Right renal cortex interstitium (tissue), 3 donors: ENCODE data around the gene GPR18. TPM values are rescaled to one million over a fixed set of nuclear protein-coding genes. Genes with fewer than 3 reads are reported as not detected.

Experiments
- DNase-seq, 3 donors: peaks; one replicate each; pipeline ENCODE4 v3.0.0-alpha.2; 2013; ENCODE audit warnings: low read depth in 3 of 3, low spot score in 2 of 3
- polyA plus RNA-seq, 3 donors: library from polyadenylated mRNA; unstranded; fragments of 120-200 nt; gene quantifications; one replicate each; pipeline ENCODE4 v1.2.1, GENCODE V29; 2013; ENCODE audit not compliant: insufficient read length in 3 of 3

The GPR18 gene, protein sequence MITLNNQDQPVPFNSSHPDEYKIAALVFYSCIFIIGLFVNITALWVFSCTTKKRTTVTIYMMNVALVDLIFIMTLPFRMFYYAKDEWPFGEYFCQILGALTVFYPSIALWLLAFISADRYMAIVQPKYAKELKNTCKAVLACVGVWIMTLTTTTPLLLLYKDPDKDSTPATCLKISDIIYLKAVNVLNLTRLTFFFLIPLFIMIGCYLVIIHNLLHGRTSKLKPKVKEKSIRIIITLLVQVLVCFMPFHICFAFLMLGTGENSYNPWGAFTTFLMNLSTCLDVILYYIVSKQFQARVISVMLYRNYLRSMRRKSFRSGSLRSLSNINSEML
- polyA plus RNA-seq: under 1 TPM; 0.19 to 0.21 (median 0.20) TPM

DNA sequence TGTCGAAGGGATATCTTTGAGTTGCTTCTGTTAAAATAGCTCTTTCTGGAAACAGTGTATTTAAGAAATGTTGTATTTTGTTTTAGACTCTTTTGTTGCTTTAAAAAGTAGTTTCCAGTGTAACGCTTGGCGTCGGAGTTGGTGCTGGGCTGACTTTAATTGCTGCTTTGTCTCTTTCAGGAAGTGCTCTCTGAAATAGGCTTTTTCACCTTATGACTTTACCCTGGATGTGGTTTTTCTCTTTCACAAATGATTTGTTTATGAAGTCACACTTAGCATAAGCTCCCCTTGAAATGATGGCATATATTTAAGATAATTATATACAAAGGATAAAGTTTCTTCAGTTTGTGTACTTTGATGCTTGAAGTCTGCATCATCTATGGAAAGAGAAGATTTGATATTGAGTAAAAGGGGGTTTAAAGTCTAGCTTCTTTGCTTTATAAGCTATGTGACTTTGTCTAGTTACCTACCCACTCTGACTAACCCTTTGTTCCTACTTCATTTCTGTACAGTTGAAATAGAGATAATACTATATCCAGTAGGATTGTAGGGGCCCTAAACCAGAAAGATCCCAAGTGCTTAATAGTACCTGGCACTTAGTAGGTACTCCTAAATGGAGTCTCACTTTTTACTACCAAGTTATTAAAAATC, at the start of gene GPR18:
Gene GPR18, minus strand, starts transcription at position 170 of the 651 bp plus-strand sequence. CDS start 2,507 bp downstream, outside the sequence.
- no peak for DNase-seq

DNA sequence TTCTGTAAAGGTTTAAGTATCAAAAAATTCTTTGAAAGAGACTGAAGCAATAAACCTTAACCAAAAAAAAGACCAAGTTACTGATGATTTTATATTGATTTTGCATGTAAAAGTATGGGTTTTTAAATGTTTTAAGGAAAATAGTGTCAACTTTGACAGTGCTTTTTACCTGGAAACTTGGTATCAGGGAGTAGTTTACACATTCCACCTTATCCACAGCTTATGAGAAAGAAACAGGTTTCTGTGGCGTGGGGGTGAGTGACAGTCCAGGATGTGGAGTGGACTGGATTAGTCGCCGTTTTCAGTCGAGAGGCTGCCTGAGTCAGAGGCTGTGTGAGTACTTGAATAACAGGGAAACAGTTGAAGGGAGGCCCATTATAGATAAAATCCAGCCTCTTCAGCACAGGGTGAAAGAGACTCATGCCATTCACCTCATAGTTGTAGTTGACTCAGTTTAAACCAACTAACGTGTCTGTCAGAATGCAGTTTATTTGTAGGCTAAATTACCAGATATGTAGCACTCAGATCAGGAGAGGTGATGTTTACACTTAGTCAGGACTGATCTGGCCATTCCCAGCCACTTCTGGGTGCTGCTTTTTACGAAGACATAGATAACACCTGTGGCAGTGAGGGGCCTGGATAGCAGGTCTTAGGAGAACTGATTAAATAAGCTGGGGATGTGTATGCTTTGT, 49.6 kb upstream of the GPR18 start:
- DNase-seq: no peak

DNA sequence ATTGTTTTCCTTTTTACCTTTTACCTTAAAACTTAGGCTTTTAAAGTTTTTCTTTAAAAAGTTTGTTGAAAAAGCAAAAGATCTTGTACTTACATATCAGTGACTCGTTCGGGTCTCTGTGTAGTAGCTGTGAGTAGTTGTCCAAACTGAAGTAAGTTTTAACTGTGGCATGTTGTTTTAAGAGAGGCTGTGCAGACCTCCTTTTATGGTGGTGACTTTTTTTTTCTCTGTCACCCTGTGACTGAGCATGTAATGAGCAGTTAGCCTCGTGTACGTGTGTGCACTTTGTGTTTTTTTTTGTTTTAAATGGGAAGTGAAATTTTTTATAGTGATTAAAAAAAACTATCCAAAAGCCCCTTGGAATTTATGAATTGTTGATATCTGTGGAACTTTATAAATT, 49.1 kb upstream of the GPR18 start, which contains the start of gene GPR183:
Gene GPR183, minus strand, starts transcription at position 153 of the 400 bp plus-strand sequence. CDS start 11,254 bp downstream, outside the sequence.
- DNase-seq: peak in 1 of 3 donors; percentile 27

DNA sequence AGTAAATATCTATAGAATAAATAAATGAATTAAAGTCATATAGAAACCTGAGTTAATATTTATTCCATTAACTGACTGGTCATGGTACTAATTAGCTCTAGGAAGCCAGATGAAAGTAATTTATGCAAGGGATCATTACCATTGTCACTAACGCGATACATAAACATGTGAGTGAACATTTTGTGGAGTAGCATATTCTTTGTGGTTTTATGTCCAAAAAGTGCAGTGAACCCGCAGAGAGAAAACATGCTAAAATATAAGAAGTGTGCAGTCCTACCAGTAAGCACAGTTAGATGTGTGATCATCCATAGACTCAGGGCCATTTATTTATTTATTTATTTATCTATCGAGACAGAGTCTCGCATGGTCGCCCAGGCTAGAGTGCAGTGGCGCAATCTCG, 47.4 kb upstream of the GPR18 start:
- DNase-seq: no peak

DNA sequence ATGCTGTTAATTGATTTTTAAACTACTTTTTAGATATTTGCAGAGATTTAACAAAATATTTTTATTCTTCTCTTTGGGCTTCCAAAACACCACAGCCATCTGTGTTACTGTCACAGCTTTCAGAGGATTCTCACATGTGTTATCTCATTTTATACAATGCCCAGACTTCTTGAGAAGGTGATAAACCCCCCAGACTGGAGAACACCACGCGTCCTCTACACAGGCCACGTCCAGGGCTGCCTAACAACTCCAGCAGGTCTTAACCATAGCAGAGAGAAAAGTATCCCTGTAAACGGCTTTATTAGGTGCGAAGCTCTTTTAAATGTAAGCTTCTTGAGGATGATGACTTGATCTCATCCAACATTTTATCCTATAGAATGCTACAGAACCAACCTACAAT, 47.0 kb upstream of the GPR18 start:
- no peak for DNase-seq

DNA sequence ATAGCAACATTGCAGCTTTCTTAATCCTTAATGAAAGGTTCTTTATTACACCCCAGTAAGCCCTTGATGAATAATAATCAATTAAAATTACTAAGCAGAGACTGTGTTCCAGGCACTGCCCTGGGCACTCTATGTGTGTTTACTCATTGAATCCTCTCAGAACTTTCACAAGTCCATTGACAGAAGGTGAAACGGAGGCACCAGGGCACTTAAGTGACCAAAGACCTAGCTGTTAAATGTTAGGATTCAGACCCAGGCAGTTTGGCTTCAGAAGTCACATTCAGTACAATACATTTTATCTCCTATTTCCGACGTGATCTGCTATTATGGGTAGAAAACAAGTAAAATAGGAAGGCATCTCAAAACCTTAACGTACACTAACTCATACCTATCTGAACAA, 46.4 kb upstream of the GPR18 start:
- DNase-seq: no peak

DNA sequence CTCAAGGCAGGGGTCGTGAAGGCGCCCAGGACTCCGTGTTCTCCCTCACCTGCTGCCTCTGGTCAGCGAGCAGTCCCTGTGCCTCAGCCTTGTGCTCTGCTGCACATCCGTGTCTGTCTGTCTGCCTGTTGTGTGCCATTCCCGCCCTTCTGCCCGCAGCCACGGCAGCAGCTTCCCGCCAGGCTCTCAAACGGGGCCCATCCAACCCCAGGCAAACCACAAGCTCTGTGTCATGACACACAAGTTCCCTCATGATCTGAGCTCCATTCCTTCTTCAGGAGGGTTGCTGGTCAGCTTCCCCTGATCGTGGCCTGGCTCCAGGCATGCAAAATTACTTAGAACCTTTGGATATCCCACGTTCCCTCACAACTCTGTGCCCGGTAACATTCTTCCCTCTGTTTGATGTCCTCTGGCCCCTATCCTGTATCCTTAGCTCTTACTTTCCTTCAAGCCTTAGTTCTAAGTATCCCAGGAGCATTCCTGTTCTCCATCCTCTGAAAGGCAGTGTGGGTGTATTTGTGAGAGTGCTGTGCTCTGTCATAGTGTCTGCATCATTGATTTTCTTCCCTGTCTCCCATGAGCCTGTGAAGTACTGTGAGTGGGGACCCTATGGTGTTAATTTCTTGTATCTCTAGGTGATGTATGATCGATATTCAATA, 45.8 kb upstream of the GPR18 start:
- no peak for DNase-seq

DNA sequence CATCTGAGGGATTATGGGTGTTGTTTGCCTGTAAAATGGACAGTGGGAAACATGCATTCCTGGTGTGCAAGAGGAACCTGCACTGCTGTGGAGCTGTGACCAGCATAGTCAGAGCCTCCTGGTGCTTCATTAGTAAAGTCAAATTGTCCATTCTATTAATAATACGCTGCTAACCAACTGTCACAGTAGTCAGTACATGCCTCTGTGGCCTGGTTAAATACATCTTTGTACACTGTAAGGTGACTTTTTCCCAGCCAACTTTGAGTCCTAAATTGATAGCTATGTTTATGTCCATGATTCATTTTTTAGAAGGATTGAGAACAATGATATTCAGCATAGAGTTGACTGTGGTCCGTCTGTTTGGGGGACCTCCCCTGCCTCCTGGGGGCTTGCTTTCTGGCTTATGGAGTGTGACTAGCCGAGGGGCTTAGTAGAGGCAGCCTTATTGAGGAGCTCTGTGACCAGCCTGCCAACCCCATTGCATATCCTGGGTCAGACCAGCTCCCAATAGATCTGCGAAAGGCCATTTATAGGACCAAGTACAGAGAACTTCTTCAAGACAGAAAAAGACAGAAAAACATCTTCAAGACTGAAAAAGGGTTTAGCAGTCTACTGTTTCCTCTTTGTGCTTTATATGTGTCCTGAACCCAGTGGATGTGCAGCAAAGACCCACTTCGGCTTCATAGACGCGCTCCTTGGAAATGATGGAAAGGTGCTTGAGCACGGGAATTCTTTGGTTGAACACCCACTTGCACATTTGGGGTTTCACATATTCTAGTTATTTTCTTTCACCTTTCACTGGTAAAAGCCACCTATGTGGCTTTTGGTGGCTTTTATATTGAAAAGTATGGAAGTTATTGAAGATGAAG, 44.7 kb upstream of the GPR18 start:
- no peak for DNase-seq

DNA sequence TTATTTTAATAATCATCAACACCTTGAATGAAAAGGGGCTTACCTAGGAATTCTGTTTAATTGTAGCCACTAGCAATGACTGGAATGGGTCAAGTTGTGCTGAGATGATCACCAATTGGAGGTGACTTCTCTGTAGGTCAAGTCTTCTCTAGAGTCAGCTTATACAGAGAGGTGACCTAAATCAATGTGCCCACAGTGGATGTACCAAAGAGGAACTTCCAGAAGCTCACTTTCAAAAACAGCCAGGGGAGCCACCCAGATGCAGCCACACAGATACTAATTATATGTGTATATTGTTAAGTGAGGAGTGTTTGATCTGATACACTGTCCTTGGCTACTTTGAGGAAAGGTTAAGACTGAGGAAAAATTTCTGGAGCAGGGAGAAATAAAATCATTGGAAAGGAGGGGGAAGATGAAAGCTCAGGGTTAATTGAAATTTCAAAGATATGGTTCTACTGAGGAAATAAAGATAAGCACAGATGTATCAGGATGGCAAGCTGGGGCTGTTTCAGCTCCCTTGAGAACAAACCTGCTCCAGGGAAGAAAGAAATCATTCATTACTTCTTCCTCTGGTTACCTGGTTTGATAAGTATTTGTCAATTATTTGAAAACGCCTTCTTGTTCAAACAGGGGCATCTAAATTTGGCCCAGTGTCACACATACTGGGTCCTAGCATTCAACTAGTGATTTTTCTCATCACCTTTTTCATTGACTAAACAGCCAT, 43.9 kb upstream of the GPR18 start:
- DNase-seq: no peak

DNA sequence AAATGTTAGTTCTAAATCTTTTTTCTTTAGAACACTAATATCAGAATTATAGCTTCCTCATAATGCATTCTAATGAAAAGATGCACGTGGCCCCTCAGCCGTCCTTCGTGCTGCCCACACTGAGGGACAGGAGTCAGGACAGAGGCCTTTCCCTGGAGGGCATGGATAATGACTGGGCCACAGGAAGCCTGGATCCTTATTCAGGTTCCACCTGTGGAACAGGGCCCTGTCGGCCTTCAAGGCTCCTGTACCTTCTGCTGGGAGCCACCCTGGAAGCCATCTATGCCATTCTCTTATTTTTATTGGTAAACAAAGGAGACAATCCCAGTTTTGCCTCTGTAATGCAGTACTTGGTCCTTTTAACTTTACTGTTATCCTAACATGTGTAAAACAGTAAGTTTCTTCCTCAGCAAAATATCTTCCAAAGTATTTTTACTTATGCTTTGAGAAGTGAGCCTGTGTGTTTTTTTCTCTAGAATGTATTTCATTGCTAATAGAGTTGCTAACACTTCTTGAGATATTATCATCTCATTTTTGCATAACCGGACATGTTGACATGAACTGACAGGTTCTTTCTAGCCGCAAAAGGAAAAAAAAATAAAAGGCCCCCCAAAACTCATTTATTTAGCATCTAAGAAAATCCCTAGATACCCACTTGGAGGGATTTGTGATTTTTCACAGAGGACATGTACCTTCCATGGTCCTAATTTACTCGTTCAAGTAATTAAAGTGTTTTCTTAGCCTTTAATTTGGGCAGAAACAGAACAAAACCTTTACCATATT, 43.1 kb upstream of the GPR18 start:
- DNase-seq: no peak

DNA sequence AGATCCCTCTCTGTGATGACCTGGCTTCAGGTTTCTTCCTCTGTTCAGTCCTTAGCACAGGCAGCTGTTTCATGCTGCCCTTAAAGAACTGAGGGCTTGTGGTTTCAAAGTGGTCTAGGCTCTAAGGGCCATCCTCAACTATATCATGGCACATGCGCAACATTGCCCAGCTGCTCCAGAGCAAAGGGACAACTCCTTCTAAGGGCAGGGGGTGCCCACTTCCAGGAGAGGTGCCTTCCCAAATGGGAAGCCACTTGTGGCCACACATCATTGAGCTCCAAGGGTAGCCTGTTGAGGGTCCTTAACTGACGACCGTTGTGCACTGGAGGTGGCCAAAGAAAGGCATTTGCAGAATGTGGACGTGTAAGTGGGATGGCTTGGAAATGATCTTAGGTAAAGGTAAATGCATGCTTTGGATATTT, 41.8 kb upstream of the GPR18 start:
- no peak for DNase-seq

DNA sequence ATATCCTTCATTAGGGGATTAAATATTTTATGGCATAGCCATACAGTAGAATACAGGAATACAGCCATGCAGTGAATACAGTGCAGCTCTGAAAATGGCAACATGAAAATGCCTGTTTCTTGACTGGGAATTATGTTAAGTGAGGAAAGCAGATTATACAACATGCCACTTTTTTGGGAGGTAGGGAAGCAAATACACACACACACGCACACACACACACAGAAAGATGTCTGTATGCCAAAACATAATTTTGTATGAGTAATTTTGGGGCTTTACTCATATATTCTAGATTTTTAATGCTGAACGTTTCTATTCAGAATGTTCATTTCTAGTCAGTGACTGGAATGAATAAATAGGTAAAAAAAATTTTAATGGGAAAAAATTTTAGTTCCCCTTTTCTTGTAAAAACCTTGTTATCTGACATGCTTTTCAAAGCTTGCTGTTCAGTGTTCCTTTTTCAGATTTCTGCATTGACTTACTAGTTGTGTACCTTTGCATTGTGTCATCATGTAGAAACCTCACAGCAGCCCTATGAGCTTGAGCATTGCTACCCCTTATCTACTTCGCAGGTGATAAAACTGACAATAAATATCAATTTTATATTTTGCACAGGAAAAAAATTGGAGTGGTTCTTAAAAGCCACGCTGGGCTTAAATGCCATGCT, 41.2 kb upstream of the GPR18 start:
- no peak for DNase-seq

DNA sequence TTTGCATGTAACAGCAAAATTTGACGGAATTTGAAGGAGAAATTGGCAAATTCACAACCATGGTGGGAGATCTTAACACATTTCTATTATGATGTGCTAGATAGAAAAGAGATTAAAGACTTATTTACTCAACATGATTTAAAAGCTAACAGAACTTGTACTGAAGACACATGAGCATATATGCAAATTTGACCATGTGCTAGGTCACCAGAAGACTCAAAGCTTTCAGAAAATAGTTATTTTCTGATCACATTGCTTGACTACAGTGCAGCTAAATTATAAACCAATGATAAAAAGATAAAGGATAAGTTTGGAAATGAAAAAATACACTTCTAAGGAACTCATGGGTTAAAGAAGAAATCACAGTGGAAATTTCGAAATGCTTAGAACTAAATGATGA, 39.9 kb upstream of the GPR18 start:
- no peak for DNase-seq

DNA sequence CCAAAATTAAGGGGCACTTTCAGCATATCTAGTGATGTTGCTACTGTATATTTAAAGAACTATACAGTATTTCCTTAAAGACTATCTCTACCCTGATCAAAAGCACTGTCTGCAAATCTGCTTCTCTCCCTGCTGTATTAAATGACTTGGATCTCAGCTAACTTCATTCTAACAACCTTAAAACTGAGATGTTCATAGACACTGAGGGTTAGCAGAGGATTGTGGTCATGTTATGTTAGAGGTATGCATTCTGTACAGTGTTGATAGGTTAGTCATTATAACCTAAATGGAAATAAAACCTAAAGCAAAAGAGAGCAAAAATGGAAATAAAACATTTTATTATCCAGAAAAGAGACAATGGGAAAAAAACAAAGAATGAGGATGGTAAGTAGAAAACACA, 39.2 kb upstream of the GPR18 start:
- DNase-seq: no peak

DNA sequence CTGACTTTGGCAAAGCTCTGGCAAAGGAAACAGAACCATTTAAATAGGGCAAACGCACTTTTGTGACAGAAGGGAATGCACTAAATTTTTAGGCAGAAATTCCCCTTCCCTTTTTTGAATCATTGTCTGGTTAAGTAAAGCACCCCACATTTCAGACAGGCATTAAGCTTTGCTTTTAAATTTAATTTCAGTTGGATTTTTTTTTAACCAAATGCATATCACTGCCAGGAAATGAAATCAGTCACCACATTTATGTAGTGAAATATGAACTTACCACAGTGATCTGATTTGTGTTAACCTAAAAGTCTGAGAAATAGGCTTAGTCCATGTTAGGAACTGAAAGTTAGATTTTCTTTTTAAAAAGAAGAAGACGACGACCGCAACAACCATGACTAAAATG, 38.2 kb upstream of the GPR18 start:
- no peak for DNase-seq

DNA sequence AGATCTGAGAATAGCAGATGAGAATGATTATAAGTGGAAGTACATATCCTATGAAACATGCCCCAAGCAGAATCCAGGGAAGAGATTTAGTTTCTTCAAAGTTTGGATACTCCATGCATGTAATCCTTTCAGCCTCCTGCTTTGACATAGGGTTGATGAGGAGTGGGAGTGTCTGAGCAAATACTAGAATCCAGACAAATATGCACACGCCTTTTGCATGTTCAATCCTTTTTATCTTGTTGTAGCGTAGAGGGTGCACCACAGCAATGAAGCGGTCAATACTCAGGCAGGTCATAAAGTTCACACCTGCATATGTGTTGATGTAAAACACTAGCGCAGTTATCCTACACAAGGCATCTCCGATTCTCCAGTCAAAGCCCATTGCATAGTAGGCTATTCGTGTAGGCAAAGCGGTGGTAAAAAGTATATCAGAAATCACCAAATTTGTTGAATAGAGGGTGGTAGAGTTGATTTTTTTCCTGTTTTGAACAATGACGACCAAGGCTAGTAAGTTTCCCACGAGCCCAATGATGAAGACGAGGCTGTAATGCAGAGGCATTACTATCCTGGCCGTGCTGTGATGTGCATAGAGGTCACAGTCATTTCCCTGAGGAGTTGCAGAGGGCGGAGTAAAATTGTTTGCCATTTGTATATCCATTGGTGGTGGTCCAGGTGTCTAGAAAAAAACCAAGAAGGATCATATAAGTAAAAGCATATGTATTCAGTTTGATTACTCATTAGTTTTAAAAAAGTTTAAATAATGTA, 37.5 kb upstream of the GPR18 start:
- DNase-seq: no peak

DNA sequence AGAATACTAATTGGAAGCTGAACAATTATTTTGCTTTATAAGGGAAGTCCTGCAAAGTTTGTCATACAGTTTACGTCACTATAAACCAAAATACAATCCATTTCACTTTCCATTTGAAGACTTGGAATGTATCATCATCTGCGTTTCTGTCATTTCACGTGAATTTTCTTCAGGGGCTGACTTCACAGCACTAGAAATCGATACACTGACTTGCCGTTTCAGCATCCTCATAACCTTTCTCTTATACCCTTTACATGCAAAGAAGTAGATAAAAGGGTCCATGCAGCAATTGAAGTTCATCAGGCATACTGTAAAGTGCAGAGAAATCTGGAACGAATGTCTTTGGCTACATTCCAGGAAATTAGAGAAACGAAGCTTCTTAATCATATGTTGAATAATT, 36.8 kb upstream of the GPR18 start:
- DNase-seq: no peak
